Left lung (tissue), 10 donors: ENCODE results near the gene FBLN1. TPM values are rescaled to one million over a fixed set of nuclear protein-coding genes. Genes with fewer than 3 reads are reported as not detected.

Experiments used
- ATAC-seq: fragments of 200-7000 bp; cut with Tn5 transposase; one replicate; pipeline ENCODE4 v1.9.1; 2020; ENCODE audit warnings: moderate library complexity
- DNase-seq, 4 donors: peaks; one replicate each; pipeline ENCODE4 v3.0.0-alpha.2; 2013 to 2020
- H3K27ac ChIP-seq, 2 donors: fragments of 200-600 bp; sonication (generic) in 1 of 2; one replicate each; pipeline versions ENCODE4 v1.5.0 to v1.8.0; 2020 to 2021
- H3K27me3 ChIP-seq, 2 donors: fragments of 200-600 bp; sonication (generic) in 1 of 2; one replicate each; pipeline versions ENCODE4 v1.5.0 to v1.8.0; 2020 to 2021
- H3K36me3 ChIP-seq, 2 donors: fragments of 200-600 bp; sonication (generic) in 1 of 2; one replicate each; pipeline versions ENCODE4 v1.5.0 to v1.8.0; 2020 to 2021
- H3K4me1 ChIP-seq, 2 donors: fragments of 200-600 bp; one replicate each; pipeline ENCODE4 v1.8.0; 2021
- H3K4me3 ChIP-seq, 2 donors: fragments of 200-600 bp; sonication (generic) in 1 of 2; one replicate each; pipeline versions ENCODE4 v1.5.0 to v1.8.0; 2020 to 2021; ENCODE audit warnings: mild to moderate bottlenecking in 1 of 2
- H3K9me3 ChIP-seq, 2 donors: fragments of 200-600 bp; sonication (generic) in 1 of 2; one replicate each; pipeline versions ENCODE4 v1.5.0 to v1.8.0; 2020 to 2021
- intact Hi-C, 2 donors: fragments of 100-400 bp; cut with DNase I; formaldehyde crosslinking; loops; one replicate each; pipeline versions ENCODE4 v1.11.2 to v1.14.2; 2022
- polyA plus RNA-seq, 6 donors: library from polyadenylated mRNA; unstranded; fragments of 120-200 nt; gene quantifications; one replicate each; pipeline ENCODE4 v1.2.1, GENCODE V29; 2013; ENCODE audit not compliant: insufficient read length in 6 of 6
- total RNA-seq, 2 donors: library from RNA; stranded (reverse); fragmentation: NEBNext Ultra II Directional; extraction: Animal tissue kit (Norgen Biotek cat#: 25700); gene quantifications; one replicate each; pipeline ENCODE4 v1.2.1, GENCODE V29; 2021
- TF ChIP-seq, protein P1 (sequence below), 2 donors: fragments of 200-600 bp; sonication (generic) in 1 of 2; IDR thresholded peaks; one replicate each; pipeline versions ENCODE4 v1.5.0 to v1.8.0; 2021; ENCODE audit warnings: antibody characterized with exemption in 2 of 2
- donor health status: DM: no; HTN: yes; CAD: no.
- donor health status: DM: no; HTN: no; CAD: no.

Gene FBLN1
- total and polyA plus RNA-seq, 8 donors = 287 to 447 (median 312) TPM

DNA sequence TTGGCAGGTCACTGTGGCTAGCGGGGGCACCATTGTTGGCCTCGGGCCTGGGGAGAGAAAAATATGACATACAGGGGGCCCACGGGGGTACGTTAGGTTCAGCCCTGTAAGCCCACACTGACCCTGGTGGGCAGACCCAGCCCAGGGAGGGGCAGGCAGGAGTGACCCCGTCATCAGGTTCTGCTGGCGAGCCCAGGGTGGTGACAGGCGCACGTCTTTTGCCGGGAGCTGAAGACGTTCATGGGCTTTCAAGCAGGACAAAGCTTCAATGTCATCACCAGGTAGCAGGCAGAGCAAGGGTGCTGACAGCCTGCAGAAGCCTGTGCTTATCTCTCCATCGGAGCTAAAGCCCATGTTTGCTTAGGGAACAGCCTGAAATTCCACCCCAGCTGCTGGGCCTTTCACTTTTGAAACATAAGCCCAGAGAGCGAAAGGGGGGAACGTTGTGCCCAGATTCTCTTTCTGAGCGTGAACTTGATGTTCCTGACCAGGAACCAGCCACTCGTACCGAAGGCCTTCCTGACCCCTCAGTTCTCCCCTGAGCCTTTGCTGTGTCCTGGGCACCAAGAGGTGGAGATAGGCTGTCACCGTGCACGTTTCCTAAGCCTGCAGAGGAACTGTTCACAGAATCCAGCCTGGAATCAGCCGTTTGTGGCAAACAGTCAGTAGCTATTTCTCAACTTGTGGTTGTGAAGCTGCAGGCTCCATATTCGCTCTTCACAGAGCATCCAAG is 94.9 kb downstream of the FBLN1 start:
- Histone ChIP-seq H3K36me3 (no peaks in the 10 kb centered on the region), H3K4me3 (no peak overlapping the region), H3K4me1 (no peaks in the 10 kb centered on the region), H3K9me3 (no peaks in the 10 kb centered on the region), H3K27me3 (peaks cover 0 to 6% of the 10 kb centered on the region in 2 donors), H3K27ac (no peak overlapping the region)
- intact Hi-C loops = no loop called here
- DNase-seq (peak in 1 of 4 donors; percentile 67), ATAC-seq (peak; percentile 80)
- TF ChIP-seq, protein P1, sequence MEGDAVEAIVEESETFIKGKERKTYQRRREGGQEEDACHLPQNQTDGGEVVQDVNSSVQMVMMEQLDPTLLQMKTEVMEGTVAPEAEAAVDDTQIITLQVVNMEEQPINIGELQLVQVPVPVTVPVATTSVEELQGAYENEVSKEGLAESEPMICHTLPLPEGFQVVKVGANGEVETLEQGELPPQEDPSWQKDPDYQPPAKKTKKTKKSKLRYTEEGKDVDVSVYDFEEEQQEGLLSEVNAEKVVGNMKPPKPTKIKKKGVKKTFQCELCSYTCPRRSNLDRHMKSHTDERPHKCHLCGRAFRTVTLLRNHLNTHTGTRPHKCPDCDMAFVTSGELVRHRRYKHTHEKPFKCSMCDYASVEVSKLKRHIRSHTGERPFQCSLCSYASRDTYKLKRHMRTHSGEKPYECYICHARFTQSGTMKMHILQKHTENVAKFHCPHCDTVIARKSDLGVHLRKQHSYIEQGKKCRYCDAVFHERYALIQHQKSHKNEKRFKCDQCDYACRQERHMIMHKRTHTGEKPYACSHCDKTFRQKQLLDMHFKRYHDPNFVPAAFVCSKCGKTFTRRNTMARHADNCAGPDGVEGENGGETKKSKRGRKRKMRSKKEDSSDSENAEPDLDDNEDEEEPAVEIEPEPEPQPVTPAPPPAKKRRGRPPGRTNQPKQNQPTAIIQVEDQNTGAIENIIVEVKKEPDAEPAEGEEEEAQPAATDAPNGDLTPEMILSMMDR (IDR thresholded peaks at IDR 0.05) = no peak

DNA sequence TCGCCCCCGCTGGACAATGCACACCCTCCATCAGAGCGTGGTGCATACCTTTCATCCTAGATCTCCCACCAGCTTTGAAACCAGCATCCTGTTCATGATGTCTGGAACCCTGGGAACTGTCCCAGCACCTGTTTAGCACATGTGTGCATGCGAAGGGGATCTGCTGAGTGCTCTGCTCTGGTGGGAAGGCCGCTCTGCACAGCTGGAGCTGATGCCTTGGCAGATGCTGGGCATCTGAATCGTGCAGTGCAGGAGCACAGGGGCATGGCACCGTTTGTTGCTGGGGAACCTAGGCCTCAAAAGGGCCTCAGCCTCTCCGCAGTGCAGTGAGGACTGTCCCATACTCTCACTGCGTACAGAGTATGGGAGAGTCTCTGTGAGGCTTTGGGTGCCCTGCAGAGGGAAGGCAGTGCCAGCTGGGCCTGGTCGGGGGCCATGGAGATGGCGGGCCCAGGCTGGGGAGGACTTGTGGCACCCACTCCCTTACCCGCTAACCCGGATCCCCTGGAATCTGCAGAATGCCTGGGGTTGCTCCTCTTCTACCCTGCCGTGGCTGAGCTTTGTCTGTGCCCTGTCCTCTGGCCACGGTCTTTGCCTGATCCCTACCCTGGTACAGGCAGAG is 96.0 kb downstream of the FBLN1 start:
- ATAC-seq = no peak
- intact Hi-C loops = no loop called here
- TF ChIP-seq, protein P1 (IDR thresholded peaks at IDR 0.05) = no peak
- Histone ChIP-seq H3K4me1 (peaks cover 0 to 2% of the 10 kb centered on the region in 2 donors), H3K27me3 (peaks cover 0 to 6% of the 10 kb centered on the region in 2 donors), H3K36me3 (no peaks in the 10 kb centered on the region), H3K4me3 (no peak overlapping the region), H3K9me3 (no peaks in the 10 kb centered on the region), H3K27ac (no peak overlapping the region)
- no peak for DNase-seq

DNA sequence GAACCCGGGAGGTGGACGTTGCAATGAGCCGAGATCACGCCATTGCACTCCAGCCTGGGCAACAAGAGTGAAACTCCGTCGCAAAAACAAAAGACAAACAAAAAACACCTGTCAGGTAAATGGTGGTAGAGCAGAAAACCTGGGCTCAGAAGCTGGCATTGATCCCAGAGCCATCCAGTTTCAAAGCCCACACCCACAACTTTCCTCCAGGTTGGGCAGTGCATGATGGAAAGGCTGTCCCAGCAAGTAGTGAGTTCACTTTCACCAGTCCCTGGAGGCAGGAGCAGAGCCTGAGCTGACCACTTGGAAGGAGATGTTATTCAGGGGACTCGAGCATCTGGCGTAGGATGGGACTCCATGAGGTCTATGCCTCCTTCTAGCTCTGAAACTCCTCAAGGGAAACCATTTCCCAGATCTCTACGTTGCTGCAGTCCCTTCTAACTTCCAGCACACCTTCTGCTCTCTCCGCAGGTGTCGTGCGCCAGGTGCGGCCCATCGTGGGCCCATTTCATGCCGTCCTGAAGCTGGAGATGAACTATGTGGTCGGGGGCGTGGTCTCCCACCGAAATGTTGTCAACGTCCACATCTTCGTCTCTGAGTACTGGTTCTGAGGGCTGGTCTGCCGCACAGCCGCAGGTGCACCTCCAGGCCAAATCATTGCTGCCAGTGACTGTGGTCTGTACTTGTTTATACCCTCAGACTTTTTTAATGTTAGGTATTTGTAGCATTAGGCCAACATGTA is 97.3 kb downstream of the FBLN1 start:
- Histone ChIP-seq H3K4me3 (no peak overlapping the region), H3K27me3 (peaks cover 0 to 6% of the 10 kb centered on the region in 2 donors), H3K27ac (no peak overlapping the region), H3K9me3 (no peaks in the 10 kb centered on the region), H3K4me1 (peaks cover 0 to 2% of the 10 kb centered on the region in 2 donors), H3K36me3 (no peaks in the 10 kb centered on the region)
- TF ChIP-seq, protein P1 (IDR thresholded peaks at IDR 0.05) = no peak
- intact Hi-C loops = no loop called here
- no peak for ATAC-seq
- no peak for DNase-seq

DNA sequence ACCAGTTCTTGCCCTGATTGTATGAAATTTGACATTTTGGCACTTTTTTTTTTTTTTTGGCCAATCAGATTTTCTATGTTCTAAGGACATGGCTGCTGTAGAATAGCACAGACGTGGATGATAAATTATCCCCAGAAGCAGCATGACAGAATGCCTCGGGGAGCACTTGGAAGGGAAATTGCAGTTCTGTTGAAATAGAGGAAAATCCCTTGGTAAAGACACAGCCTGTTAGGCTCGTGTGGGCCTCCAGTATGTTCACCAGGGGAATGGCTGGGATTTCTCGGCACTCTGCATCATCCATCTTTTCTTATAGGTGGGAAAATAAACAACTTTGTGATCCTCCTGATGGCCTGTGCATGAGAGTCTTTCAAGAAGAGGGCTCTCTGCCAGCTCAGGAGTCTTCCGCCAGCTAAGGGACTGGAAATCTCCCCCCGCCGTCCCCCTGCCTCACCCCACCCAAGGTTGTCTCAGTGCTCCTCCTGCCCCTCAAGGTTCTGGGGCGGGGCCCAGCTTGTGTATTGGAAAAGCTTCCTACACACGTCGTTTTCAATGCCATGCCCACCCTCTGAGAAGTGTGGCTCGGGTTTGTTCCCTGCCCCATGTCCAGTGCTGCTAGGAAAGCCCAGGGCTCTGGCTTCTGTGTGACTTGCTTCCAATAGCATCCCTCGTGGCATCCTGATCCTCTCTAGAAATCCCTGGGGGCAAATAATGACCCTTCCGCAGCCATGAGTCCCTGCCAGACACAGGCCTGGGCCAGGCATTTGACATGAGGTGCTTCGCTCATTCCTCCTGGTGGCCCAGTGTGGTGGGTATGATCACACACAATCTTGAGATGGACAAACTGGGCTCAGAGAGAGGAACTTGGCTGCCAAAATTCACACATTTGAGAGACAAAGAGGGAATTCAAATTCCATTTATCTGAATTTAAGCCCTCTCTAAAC is 98.4 kb downstream of the FBLN1 start:
- Histone ChIP-seq H3K9me3 (no peaks in the 10 kb centered on the region), H3K36me3 (no peaks in the 10 kb centered on the region), H3K27ac (no peak overlapping the region), H3K4me1 (peaks cover 0 to 2% of the 10 kb centered on the region in 2 donors), H3K4me3 (no peak overlapping the region), H3K27me3 (peaks cover 0 to 6% of the 10 kb centered on the region in 2 donors)
- TF ChIP-seq, protein P1 (IDR thresholded peaks at IDR 0.05) = no peak
- ATAC-seq = no peak
- intact Hi-C loops = no loop called here
- DNase-seq = no peak
